ENCODE results near the gene ANXA6.
"Not testable (repeated sequence)": the region's sequence is repeated elsewhere in the genome, so short reads cannot be mapped to it uniquely, and the experiment has no call there.

The ANXA6 gene

GRCh38 chr5:151198861-151199260 is 41.3 kb upstream of the ANXA6 start:
- TF ChIP-seq CTCF (conservative IDR thresholded peaks at IDR 0.05; ENCODE audit: low read length), result no peak
- H3K4me3 ChIP-seq (ENCODE audit: low read length), result no peak overlapping the region
- no peak for DNase-seq (ENCODE audit: low read depth)

- H3K4me3 ChIP-seq (ENCODE audit: low read length); DNase-seq (ENCODE audit: low read depth): not testable (repeated sequence)
These were observed 39.7 kb upstream of the ANXA6 start for GRCh38 chr5:151197291-151197600.

- no peak overlapping the region for H3K4me3 ChIP-seq (ENCODE audit: low read length)
- DNase-seq (ENCODE audit: low read depth), result no peak
These were observed 39.1 kb upstream of the ANXA6 start for GRCh38 chr5:151196556-151197290.

GRCh38 chr5:151195622-151196021 is 38.0 kb upstream of the ANXA6 start:
- TF ChIP-seq CTCF (conservative IDR thresholded peaks at IDR 0.05; ENCODE audit: low read length), result no peak
- H3K4me3 ChIP-seq (ENCODE audit: low read length), result no peak overlapping the region
- peak; percentile 86 for DNase-seq (ENCODE audit: low read depth)

More at GRCh38 chr5:151196556-151197290, 39.1 kb upstream of the ANXA6 start:
- no peak for TF ChIP-seq CTCF (conservative IDR thresholded peaks at IDR 0.05; ENCODE audit: low read length)

GRCh38 chr5:151192626-151193025 is 35.0 kb upstream of the ANXA6 start:
- no peak for TF ChIP-seq CTCF (conservative IDR thresholded peaks at IDR 0.05; ENCODE audit: low read length)
- no peak for DNase-seq (ENCODE audit: low read depth)
- H3K4me3 ChIP-seq (ENCODE audit: low read length), result no peak overlapping the region

GRCh38 chr5:151191661-151192060 is 34.1 kb upstream of the ANXA6 start:
- no peak overlapping the region for H3K4me3 ChIP-seq (ENCODE audit: low read length)
- TF ChIP-seq CTCF (conservative IDR thresholded peaks at IDR 0.05; ENCODE audit: low read length), result no peak
- DNase-seq (ENCODE audit: low read depth), result no peak

GRCh38 chr5:151189151-151189550 is 31.6 kb upstream of the ANXA6 start:
- no peak for TF ChIP-seq CTCF (conservative IDR thresholded peaks at IDR 0.05; ENCODE audit: low read length)
- no peak for DNase-seq (ENCODE audit: low read depth)
- H3K4me3 ChIP-seq (ENCODE audit: low read length), result no peak overlapping the region

GRCh38 chr5:151186538-151186937 is 29.0 kb upstream of the ANXA6 start:
- DNase-seq (ENCODE audit: low read depth), result no peak
- no peak for TF ChIP-seq CTCF (conservative IDR thresholded peaks at IDR 0.05; ENCODE audit: low read length)
- H3K4me3 ChIP-seq (ENCODE audit: low read length), result no peak overlapping the region
